K562 (cell line): Measurements from ENCODE around the gene UNC79. TPM values are rescaled to one million over a fixed set of nuclear protein-coding genes. Genes with fewer than 3 reads are reported as not detected.

Source experiments
- ATF4 ChIP-seq: fragments of 450-650 bp; formaldehyde crosslinking; IDR thresholded peaks from 2 replicates; pipeline ENCODE4 v1.4.0; 2022; ENCODE audit warnings: mild to moderate bottlenecking, moderate library complexity
- BCOR ChIP-seq: fragments of 450-650 bp; IDR thresholded peaks from 2 replicates; pipeline ENCODE4 v1.6.1; 2016
- CREB3 ChIP-seq: fragments of 450-650 bp; conservative IDR thresholded peaks from 2 replicates; pipeline ENCODE4 v1.6.1; 2016; ENCODE audit warnings: missing genetic modification characterization, low read depth, mild to moderate bottlenecking, missing compliant biosample characterization, moderate library complexity
- MECOM ChIP-seq: fragments of 250-450 bp; sonication (Bioruptor Pico); IDR thresholded peaks from 2 replicates; pipeline ENCODE4 v1.8.0; 2022; ENCODE audit warnings: inconsistent platforms
- PCBP1 ChIP-seq: fragments of 200-400 bp; formaldehyde crosslinking; IDR thresholded peaks from 2 replicates; pipeline ENCODE4 v1.6.1; 2018; ENCODE audit warnings: mild to moderate bottlenecking, low read depth, low read length; ENCODE audit not compliant: poor library complexity, severe bottlenecking
- ZMIZ1 ChIP-seq, 2 experiments: fragments of 150-350 bp in 1 of 2; IDR thresholded peaks; 2 replicates each; pipeline ENCODE4 v1.6.1; 2012 to 2016; ENCODE audit warnings: low read depth in 2 of 2, low read length in 2 of 2, mild to moderate bottlenecking in 1 of 2, moderate library complexity in 1 of 2
- ZNF124 ChIP-seq: sonication (generic); formaldehyde crosslinking; IDR thresholded peaks from 2 replicates; pipeline ENCODE4 v1.8.1; 2022; ENCODE audit warnings: missing genetic modification reagents
- ZNF3 ChIP-seq: fragments of 250-450 bp; sonication (Bioruptor Pico); IDR thresholded peaks from 2 replicates; pipeline ENCODE4 v1.5.0; 2021; ENCODE audit warnings: mild to moderate bottlenecking, moderate library complexity
- polyA plus RNA-seq, 8 experiments: library from polyadenylated mRNA; depleted of rRNA in 4 of 8; stranded (reverse) in 5 of 8; unstranded in 3 of 8; fragments of >200 nt; fragmentation: Nextera tagmentation in 2 of 8; fragmentation: Illumina TruSeq in 1 of 8; extraction: Ambion mirVana in 2 of 8; extraction: Trizol in 1 of 8; gene quantifications; 2 replicates each; pipeline versions ENCODE4 v1.2.1 to v1.2.3, GENCODE V29; 2011 to 2014; ENCODE audit warnings: inconsistent platforms in 1 of 8, missing spikeins in 1 of 8
- total RNA-seq, 7 experiments: library from RNA; depleted of rRNA in 6 of 7; stranded (reverse); fragments of >200 nt in 6 of 7; fragmentation: Illumina TruSeq in 2 of 7; extraction: Trizol in 2 of 7; gene quantifications; 2 replicates each; pipeline versions ENCODE4 v1.2.1 to v1.2.3, GENCODE V29; 2011 to 2021; ENCODE audit warnings: low replicate concordance in 1 of 7

UNC79 gene
- total and polyA plus RNA-seq, 9 of the 15 experiments (the other 6 are each of a cell fraction or from before 2014, with no cell fraction given) = under 0.01 to 0.04 (median 0.01) TPM; not detected in 6

DNA sequence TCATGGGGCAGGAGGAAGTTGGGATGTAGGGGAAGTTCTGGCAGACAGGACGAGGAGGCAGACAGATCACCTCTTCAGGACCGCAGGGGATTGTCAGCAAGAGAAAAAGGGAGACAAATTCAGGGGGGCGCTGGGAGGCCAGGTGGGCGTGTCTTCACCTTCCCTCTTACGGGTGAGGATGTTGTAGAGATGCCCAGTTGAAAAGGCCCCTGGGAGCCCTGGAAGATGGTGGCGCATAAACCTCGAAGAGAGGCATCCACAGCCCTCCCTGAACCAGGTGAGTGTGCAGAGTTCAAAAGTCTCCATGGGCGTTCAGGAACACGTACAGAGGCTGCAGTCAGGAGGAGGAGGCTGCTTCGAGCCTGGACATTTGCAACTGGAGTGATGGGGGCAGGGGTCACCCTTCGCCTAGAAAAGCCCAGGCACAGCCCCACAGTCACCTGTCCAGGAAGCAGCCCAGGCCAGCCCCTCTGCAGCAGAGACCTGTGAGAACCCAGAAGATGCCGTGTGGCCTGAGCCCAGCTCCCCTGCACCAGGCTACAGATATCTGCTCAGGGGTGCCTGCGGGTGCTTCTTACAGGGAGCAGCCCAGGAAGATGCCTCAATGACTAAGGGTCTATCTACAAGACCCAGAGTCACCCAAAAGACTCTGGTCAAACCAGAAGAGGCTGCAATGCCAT is 283.1 kb downstream of the UNC79 start (continued):
- TF ChIP-seq ZNF3 (CRISPR knock-in tag) (no peak), ZNF124 (CRISPR knock-in tag) (no peak), CREB3 (tag) (no peak), MECOM (no peak), BCOR (no peak), PCBP1 (no peak), ATF4 (CRISPR knock-in tag) (no peak), ZMIZ1 (IDR thresholded peaks at IDR 0.05; ENCODE audit: low read depth in 2 of 2, low read length in 2 of 2) (no peak)
